Measurements from ENCODE around the gene SEPTIN2. TPM values are rescaled to one million over a fixed set of nuclear protein-coding genes. Genes with fewer than 3 reads are reported as not detected.

Gene SEPTIN2
- total and polyA plus RNA-seq, 11 donors: 91.2 to 237 (median 199) TPM

DNA sequence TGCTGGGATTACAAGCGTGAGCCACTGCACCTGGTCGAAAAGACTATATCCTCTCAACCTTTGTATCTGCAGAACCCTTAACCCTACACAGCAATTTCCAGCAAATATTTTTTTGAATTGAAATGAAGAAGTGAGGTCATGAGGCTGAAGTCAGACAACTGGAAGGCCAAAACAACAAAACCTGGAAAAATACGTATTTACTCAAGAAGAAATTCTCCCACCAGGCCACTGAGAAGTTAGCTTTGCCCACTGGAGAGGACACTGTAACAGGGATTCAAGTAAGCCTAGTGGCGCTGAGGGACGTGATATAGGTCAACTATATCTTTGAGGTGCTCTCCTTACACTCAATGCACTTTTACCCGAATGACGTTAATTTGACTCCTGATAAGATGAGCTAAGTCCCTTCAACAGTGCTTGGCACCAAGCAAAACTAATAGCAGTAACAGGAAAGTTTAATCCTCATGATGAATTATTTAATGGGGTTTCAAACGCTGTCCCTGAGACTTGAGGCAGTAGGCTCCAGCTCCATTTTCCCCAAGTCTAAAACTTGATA lies 2.1 kb upstream of the SEPTIN2 start:
- DNase-seq: no peak
- Histone ChIP-seq H3K27me3 (no peaks in the 10 kb centered on the region), H3K9me3 (no peaks in the 10 kb centered on the region), H3K4me3 (peak overlapping the region in 5 of 12 donors; percentile 64 to 93 (median 87)), H3K27ac (peak overlapping the region in 3 of 12 donors; percentile 98 to 100 (median 99)), H3K36me3 (peaks cover 0 to 7% (median 0%) of the 10 kb centered on the region in 9 donors), H3K4me1 (peaks cover 3 to 80% (median 49%) of the 10 kb centered on the region in 12 donors)
- no peak for ATAC-seq
- intact Hi-C loops (cut with DNase I): loop anchor here in 2 of 10 donors (2.0 kb wide), 3 partner anchors 39 to 43 kb away; partner anchors contain the start of gene FARP2 (in 1 of the 2)
- WGBS, 4 donors: 79 to 92% (median 86%) methylated on average over 8 of the region's 8 CpGs
- TF ChIP-seq POLR2A (IDR thresholded peaks at IDR 0.05): no peak
- TF ChIP-seq, protein P1, sequence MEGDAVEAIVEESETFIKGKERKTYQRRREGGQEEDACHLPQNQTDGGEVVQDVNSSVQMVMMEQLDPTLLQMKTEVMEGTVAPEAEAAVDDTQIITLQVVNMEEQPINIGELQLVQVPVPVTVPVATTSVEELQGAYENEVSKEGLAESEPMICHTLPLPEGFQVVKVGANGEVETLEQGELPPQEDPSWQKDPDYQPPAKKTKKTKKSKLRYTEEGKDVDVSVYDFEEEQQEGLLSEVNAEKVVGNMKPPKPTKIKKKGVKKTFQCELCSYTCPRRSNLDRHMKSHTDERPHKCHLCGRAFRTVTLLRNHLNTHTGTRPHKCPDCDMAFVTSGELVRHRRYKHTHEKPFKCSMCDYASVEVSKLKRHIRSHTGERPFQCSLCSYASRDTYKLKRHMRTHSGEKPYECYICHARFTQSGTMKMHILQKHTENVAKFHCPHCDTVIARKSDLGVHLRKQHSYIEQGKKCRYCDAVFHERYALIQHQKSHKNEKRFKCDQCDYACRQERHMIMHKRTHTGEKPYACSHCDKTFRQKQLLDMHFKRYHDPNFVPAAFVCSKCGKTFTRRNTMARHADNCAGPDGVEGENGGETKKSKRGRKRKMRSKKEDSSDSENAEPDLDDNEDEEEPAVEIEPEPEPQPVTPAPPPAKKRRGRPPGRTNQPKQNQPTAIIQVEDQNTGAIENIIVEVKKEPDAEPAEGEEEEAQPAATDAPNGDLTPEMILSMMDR (IDR thresholded peaks at IDR 0.05): no peak

DNA sequence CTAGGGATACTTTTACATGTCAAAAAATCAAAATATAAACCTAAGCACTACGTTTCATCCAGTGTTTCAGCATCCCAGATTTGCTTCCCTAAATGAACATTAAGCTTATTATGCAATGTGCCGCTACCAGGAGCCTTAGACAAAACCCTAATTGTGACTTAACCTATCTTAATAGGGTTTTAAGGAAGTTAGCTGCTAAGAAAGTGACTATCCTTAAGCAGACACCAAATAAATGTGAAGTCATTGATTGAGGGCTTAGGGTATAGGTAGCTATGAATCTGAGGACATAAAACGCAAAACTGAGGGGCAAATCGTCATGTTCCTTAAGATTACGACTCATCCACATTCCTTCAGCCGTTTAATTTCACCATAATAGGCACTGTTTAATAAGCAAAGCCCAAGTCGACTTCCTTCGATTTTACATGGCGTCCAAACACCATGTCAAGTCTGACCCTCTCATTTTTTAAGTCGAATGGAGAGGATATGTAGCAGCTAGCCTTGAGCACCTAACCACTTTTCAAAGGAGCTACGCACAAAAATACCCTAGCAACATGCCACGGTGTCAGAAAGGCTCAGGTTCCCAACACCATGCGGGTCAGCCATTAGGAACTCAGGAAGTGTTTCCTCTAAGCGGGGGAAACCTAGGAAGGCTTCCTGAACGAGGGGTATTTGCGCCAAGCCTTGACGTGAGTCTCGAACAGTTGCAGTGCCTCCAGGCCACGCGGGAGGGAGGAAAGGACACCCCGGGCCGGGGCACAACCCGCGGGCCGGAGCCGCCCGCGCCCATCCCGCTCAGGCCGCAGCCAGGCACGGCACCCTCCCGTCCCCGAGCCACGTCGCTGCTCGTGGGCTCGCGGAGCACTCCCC lies 1.3 kb upstream of the SEPTIN2 start:
- H3K27ac ChIP-seq: peak overlapping the region; percentile 92 to 100 (median 99)
- TF ChIP-seq POLR2A (IDR thresholded peaks at IDR 0.05): no peak
- TF ChIP-seq, protein P1 (IDR thresholded peaks at IDR 0.05): no peak
- DNase-seq (no peak), ATAC-seq (no peak)
- no peaks in the 10 kb centered on the region for H3K9me3 ChIP-seq
- 6 to 14% (median 10%) methylated on average over 19 to 38 of the region's 38 CpGs for WGBS, 4 donors
- peaks cover 0 to 7% (median 0%) of the 10 kb centered on the region in 9 donors for H3K36me3 ChIP-seq
- intact Hi-C loops (cut with DNase I): loop anchor here in 9 of 10 donors (1.0 to 5.0 kb wide), 8 partner anchors 38 to 43 kb away; partner anchors contain the start of gene FARP2 (in 3 of the 9)
- H3K27me3 ChIP-seq: no peaks in the 10 kb centered on the region
- peaks cover 3 to 80% (median 50%) of the 10 kb centered on the region in 12 donors for H3K4me1 ChIP-seq
- peak overlapping the region; percentile 49 to 93 (median 82) for H3K4me3 ChIP-seq

DNA sequence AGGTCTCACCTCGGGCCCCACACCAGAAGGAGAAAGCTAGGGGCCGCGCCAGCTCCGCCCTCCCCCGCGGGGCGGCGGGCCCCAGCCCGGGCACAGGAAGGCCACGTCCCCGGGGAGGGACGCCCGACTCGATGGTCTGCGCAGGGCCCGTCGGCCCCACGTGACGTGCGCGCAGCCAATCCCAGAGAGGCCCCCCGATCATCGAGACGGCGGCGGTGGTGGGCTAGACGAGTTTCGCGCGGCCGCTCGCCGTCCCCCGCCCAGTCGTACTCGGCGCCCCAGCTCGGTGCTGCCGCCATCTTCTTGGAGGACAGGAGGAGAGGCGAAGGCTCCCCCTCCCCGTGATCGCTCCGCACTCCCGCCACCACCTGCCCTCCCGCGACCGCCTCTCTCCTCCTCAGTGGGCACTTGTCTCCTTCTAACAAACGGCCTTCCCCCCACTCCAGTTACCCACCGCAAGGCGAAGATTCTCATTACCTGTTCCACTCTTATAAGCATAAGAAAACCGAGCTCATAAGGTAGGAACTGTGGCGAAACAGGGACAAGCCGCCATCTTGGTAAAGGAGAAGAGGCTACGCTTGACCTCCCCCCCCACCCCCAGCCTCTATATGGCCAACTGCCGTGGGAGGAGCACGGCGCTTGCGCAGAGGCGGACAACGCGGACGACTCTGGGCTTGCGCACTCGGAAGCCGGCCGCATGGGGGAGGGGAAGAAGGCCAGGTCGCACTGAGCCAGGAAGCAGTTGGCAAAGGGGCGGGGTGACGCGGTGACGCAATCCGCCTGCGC lies 439 bp upstream of the SEPTIN2 start, which contains the start of gene HDLBP:
Gene HDLBP (minus strand): TSS at position 580 of the 786 bp plus-strand sequence. CDS start 48,803 bp downstream, outside the sequence.
- WGBS, 4 donors: 0 to 1% (median 0%) methylated on average over 26 to 73 of the region's 73 CpGs
- Histone ChIP-seq H3K9me3 (no peaks in the 10 kb centered on the region), H3K4me1 (peaks cover 4 to 80% (median 53%) of the 10 kb centered on the region in 12 donors), H3K4me3 (peak within 1 kb of the TSS; percentile 64 to 93 (median 82)), H3K27me3 (no peaks in the 10 kb centered on the region), H3K27ac (peak within 1 kb of the TSS; percentile 92 to 100 (median 99)), H3K36me3 (peaks cover 0 to 7% (median 0%) of the 10 kb centered on the region in 9 donors)
- intact Hi-C loops (cut with DNase I): loop anchor here in 9 of 10 donors (1.0 to 5.0 kb wide), 8 partner anchors 37 to 43 kb away; partner anchors contain the start of gene FARP2 (in 3 of the 9)
- ATAC-seq: peak; percentile 92 to 95 (median 94)
- peak; percentile 100 for DNase-seq
- TF ChIP-seq POLR2A (IDR thresholded peaks at IDR 0.05): peak in 1 of 2 donors; percentile 79
- TF ChIP-seq, protein P1 (IDR thresholded peaks at IDR 0.05): peak in 9 of 12 donors; percentile 4 to 75 (median 49)

Data from heart left ventricle (tissue), 16 donors.